Renal pelvis (tissue), 4 donors: ENCODE measurements around the gene CRMP1. TPM values are rescaled to one million over a fixed set of nuclear protein-coding genes. Genes with fewer than 3 reads are reported as not detected.
"Not testable (repeated sequence)": the region's sequence is repeated elsewhere in the genome, so short reads cannot be mapped to it uniquely, and the experiment has no call there.

Experiments
- DNase-seq: peaks from one replicate; pipeline ENCODE4 v3.0.0-alpha.2; 2013
- polyA plus RNA-seq, 3 donors: library from polyadenylated mRNA; unstranded; fragments of 120-200 nt; gene quantifications; one replicate each; pipeline ENCODE4 v1.2.1, GENCODE V29; 2013; ENCODE audit not compliant: insufficient read length in 3 of 3

Gene CRMP1
- polyA plus RNA-seq, 3 donors, result 49.1 to 66.6 (median 62.6) TPM

GRCh38 chr4:5824635-5825034, 68.3 kb downstream of the CRMP1 start:
- DNase-seq, result no peak

DNA sequence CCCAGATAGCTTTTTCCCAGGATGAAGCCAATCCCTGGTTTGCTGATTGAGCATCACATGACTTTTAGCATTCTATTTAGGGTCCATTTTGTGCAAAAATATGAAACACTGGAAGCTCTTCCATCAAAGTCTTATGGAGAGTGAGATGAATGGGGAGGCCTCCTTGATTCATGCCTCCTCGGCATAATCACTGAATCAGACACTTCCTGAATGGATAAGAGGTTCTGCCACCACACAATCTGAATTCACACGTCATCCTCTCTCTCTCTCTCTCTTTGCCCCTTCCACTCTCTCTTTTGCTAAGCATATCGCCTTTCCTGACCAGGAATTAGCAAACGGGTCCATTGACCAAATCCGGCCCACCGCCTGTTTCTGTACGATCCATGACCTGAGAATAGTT, 68.7 kb downstream of the CRMP1 start:
- DNase-seq, result no peak

- DNase-seq, result no peak
These were observed 69.2 kb downstream of the CRMP1 start for GRCh38 chr4:5823542-5824211.

DNA sequence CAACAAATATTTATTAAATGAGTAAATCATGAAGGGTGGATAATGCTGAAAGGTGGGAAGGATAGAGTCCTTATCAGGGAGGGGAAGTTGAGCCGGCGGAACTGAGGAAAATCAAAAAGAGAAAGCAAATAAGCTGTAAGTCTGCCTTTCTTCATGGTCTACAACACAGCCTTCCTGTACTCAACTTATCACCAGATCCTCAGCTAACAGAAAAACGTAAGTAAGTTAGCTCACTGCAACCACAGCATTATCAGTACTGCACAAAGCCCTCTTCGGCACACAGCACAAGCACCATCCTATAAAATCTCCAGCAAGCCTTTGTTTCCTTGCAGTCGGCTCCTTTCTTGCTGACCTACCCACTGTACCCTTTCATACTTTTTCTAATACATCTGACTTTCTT, 70.3 kb downstream of the CRMP1 start:
- no peak for DNase-seq

GRCh38 chr4:5821665-5822358, 71.1 kb downstream of the CRMP1 start:
- no peak for DNase-seq

DNA sequence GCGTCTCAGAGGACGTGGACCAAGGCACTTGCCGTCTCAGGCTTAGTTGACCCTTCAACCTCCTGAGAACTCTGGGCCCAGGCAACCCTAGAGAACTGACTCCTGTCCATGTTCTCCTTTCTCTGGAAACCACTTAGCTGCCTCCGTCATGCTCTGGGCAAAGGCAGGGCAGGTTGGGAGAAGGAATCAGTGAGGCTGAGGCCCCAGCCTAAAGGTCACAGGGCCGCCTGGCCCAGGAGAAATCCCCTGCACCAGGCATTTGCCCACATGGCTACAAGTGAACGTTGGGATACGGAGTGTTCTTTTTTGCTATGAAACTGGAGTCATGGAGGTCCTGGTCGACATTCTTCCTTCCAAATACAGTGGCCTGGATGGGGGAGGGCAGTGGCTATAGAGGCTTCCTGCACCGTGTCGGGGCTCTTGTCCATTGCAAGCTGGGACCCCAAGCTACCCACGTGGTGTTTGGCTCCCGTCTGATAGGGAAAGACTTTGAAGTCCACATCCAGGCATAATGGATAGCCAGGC, 76.0 kb downstream of the CRMP1 start:
- DNase-seq, result no peak

GRCh38 chr4:5816101-5816500, 76.8 kb downstream of the CRMP1 start:
- no peak for DNase-seq

GRCh38 chr4:5815641-5816040, 77.2 kb downstream of the CRMP1 start:
- no peak for DNase-seq

DNA sequence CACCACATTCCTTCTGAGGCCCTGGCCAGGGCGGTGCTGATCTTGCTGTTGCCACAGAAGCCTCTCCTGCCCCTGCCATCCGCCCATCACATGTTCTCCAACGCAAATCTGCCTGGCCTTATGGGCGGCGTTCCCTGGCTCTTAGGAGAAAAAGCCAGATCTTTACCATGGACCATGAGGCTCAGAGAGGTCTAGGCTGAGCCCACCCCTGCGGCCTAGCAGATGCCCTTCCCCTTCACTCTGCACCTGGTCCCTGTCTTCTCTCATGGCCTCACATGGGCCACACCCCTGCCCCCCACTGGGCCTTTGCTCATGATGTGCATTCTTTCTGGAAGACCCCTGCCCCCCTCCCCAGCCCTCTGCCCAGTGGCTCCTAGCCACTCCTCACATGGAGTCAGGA, 78.5 kb downstream of the CRMP1 start:
- DNase-seq, result no peak

- no peak for DNase-seq
These were observed 79.0 kb downstream of the CRMP1 start for GRCh38 chr4:5813882-5814255.

DNA sequence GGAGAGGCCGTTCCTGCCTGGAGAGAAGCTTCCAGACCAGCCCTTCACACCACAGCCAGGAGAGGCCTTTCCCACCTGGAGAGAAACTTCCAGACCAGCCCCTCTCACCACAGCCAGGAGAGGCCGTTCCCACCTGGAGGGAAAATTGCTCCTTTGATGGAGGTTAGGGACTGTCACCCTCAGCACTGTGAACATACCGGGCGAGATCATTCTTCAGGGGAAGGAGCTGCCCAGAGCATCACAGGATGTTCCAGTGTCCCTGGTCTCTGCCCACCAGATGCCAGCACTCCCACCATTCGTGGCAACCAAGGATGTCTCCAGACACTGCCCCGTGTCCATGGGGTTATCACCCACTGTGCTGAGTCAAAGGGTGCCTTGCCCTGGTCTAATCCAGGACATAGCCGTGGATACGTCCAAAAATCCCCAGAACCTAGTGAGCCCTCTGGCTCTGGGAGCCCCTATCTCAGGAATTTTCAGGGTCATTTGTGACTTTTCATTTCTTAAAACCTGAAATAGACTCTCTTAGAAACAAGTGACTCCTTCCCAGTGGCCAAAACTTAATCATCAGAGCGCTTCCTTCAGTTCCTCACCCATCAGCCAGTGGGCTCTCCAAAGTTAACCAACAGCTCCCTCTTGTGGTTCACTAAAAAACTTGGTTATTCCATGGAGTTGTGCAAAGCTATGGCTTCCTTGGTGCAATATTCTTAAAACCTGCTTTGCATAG, 80.2 kb downstream of the CRMP1 start:
- peak; percentile 66 for DNase-seq

DNA sequence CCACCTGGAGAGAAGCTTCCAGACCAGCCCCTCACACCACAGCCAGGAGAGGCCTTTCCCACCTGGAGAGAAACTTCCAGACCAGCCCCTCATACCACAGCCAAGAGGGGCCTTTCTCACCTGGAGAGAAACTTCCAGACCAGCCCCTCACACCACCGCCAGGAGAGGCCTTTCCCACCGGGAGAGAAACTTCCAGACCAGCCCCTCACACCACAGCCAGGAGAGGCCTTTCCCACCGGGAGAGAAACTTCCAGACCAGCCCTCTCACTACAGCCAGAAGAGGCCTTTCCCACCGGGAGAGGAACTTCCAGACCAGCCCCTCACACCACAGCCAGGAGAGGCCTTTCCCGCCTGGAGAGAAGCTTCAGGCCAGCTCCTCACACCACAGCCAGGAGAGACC, 80.8 kb downstream of the CRMP1 start:
- not testable (repeated sequence) for DNase-seq

- no peak for DNase-seq
These were observed 82.0 kb downstream of the CRMP1 start for GRCh38 chr4:5810770-5811430.

GRCh38 chr4:5810151-5810550, 82.7 kb downstream of the CRMP1 start:
- DNase-seq, result no peak

DNA sequence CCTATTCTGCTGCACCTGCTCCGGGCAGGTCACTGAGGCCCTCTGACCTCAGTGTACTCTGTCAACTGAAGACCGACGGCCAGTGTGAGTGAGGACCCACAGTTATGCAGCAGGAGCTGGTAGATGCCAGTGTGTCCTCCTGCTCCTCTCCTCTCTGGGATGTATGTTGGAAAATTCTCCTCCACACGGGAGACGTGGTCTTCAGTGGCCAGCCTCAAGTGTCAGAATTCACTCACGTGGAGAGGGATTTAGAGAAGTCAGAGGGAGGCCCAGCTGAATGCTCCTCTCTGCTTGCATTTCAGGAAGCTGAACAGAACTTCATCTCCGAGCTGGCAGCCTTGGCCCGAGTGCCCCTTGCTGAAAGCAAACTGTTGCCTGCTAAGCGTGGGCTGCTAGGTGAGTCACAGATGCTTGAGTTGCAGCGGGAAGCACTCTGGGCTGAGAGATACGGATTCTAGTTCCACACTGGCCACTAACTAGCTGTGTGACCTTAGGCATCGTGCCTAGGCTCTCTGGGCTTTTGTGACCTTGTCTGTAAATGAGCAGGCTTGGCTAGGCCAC, 83.6 kb downstream of the CRMP1 start:
- no peak for DNase-seq

- DNase-seq, result no peak
These were observed 84.7 kb downstream of the CRMP1 start for GRCh38 chr4:5808081-5808741.

DNA sequence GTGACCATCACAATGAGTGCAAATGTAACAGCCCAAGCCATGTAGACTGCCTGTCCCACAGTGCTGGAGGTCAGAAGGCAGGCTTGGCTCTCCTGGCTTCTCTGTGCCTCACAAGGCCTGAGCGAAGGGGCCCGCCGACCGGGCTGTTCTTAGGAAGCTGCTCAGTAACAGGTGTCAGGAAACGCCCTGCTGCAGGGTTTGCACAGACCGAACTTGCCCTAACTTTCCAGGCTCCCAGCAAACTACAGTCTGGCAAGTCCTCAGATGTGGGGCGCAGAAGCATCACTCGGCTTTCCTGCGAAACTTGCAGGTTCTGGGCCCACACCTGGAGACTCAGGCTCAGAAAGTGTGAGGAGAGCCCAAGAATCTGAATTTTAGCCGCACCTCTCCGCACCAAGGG, 87.6 kb downstream of the CRMP1 start:
- no peak for DNase-seq

GRCh38 chr4:5804656-5805055, 88.2 kb downstream of the CRMP1 start:
- no peak for DNase-seq

DNA sequence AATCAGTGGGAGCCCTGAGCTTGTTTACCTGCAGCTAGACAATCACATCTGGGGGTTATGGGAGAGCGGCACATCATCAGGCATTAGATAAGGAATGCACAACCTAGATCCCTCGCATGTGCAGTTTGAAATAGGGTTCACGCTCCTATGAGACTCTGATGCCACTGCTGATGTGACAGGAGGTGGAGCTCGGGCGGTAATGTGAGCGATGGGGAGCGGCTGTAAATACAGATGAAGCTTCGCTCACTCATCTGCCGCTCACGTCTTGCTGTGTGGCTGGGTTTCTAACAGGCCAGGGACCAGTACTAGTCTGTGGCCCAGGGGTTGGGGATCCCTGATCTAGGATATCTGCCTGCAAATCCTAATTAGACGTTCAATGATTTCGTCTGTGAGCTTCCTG, 90.3 kb downstream of the CRMP1 start:
- DNase-seq, result no peak

- no peak for DNase-seq
These were observed 91.2 kb downstream of the CRMP1 start for GRCh38 chr4:5801696-5802095.

- DNase-seq, result no peak
These were observed 92.4 kb downstream of the CRMP1 start for GRCh38 chr4:5800496-5800895.

GRCh38 chr4:5799406-5799805, 93.5 kb downstream of the CRMP1 start:
- no peak for DNase-seq
